Stimulated activated CD8-positive, alpha-beta memory T cell treated with anti-CD3 and anti-CD28 coated beads, Interleukin-15, amount 100 ng/mL, for 4 hours (primary cell): ENCODE data around the gene FBXL17.
"Not testable (repeated sequence)": the region's sequence is repeated elsewhere in the genome, so short reads cannot be mapped to it uniquely, and the experiment has no call there.

ENCODE experiments used
- DNase-seq, 2 donors: peaks; one replicate each; pipeline ENCODE4 v3.0.0-alpha.2; 2020; ENCODE audit warnings: low read depth in 2 of 2

FBXL17 gene

DNA sequence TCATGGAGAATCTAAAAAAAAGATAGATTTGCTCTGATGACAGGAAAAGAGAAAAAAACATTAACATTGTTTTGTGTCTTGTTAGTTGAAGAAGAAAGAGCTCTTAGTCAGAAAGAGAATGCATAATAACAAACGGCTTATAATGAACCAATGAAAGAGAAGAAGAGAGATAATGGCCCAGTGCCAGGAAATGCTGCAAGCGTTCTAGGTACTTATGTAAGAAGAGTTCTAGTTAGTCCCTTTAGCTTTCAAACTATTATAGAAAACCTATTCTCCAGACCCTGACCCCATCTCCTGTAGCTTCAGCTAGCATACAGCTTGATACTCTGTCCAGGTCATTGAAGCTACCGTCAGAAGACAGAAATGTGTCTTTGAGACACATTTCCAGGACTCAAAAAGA, 70.2 kb downstream of the FBXL17 start:
- DNase-seq: no peak

DNA sequence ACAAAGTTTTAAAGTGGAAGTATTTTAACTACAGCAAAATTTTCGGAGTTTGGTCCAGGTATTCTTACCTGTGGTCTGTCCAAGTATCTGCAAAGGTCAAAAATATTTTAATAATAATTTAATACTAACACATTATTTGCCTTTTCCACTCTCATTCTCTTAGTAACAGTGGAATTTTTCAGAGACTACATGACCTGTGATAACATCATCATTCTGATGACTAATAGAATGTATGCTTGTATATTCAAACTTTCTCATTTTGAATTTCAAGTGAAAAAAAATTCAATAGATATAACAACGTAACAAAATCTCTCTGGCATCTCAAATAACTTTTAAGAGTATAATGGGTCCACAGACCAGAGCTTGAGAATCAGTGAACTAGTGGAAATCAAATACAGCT, 78.3 kb downstream of the FBXL17 start:
- DNase-seq: no peak

DNA sequence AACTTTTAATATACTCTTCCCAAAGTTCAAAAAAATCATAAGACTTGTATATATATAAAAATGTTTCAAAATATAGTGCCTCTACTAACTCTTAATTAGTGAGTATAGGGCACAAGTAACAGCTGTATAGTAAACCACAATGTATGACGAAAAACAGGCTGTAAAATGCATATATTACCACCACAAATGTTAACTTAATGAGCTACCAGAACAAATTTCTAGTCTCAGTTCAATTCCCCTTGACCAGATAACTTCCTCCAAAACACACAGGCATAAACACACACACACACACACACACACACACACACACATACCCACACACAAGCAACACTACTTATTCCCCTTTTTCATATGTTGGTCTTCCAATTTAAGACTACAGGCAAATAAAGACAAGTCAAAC, 78.8 kb downstream of the FBXL17 start:
- DNase-seq: no peak

DNA sequence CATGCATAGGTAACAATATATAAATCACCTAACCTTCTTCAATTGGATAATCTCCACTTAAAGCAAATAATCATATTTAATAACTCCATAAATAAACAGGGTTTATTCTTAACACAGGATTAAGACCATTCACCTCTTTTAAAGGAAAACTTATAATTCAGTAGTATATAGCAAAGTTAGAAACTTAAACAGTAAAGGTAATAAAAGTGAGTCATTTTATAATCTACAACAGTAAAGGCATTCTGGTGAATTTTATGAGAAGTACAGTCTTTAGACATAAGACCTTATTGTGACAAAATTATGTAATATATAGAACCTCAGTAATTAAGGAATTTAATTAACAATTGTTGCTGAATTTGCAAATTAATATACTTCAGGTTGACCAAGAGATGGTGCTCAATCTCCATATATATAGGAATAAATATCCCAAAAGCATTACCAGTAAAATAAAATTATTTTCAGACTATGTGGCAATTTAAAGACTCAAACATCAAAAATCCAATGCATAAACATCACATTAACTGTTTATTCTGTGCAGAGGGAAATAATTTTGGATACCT, 84.8 kb downstream of the FBXL17 start:
- DNase-seq: no peak

DNA sequence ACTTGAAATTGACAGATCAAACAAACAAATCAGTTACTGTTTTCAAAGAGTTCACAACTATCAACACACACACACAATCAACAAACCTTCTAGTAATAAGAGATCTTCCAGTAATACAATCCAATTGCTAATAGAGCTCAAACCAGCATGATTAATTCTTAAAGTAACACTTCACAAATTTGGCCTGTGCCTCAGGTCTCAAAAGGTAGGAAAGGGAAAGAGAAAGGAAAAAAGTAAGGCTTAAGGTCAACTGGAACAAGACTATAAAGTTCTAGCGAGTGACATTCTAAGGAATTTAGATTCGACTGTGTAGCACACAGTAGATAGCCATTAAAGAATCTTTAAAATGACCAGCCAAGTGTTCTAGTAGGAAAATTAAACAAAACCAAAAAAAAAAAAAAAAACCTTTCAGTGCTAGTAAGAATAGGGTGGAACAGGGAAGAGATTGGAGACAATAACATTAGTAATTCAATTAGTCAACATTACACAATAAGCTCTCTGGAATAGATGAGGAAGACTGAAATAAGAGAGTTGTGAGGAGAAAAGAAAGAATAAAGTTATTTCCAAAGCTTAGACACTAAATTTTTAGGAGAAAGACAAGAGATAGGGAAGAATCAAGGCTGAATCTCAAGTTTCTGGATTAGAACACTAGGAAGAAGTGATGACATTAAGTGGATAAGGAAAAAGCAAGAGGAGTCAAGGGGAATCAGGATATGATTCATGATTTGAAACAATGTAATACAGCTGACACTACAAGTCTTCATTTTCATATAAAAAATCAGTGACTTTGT, 86.1 kb downstream of the FBXL17 start:
- DNase-seq: no peak

DNA sequence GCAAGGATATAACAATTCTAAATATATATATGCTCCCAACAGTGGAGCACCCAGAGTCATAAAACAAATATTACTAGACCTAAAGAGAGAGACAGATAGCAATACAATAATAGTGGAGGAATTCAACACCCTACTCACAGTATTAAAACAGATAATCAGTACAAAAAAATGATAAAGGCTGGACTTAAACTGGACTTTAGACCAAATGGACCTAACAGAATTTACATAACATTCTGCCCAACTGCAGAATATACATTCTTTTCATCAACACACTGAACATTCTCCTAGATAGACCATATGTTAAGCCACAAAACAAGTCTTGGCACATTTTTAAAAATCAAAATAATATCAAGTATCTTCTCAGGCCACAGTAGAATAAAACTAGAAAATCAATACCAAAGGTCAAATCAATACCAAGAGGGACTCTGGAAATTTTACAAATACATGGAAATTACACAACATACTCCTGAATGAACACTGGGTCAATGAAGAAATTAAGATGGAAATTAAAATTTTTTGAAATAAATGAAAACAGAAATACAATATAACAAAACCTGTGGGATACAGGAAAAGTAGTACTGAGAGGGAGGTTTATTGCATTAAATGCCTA, 100.8 kb downstream of the FBXL17 start:
- DNase-seq: no peak

DNA sequence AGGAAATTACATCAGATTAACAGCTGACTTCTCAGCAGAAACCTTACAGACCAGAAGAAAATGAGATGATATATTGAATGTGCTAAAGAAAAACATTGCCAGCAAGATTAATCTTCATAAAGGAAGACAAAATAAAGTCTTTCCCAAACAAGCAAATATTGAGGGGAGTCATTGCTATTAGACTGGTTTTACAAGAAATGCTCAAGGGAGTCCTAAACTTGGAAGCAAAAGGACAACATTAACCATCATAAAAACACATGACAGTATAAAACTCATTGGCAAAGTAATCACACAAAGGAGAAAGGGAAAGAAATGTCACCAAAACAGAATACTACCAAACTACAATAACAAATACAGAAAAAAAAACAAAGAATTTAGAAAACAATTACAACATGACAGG, 101.7 kb downstream of the FBXL17 start:
- DNase-seq: no peak

DNA sequence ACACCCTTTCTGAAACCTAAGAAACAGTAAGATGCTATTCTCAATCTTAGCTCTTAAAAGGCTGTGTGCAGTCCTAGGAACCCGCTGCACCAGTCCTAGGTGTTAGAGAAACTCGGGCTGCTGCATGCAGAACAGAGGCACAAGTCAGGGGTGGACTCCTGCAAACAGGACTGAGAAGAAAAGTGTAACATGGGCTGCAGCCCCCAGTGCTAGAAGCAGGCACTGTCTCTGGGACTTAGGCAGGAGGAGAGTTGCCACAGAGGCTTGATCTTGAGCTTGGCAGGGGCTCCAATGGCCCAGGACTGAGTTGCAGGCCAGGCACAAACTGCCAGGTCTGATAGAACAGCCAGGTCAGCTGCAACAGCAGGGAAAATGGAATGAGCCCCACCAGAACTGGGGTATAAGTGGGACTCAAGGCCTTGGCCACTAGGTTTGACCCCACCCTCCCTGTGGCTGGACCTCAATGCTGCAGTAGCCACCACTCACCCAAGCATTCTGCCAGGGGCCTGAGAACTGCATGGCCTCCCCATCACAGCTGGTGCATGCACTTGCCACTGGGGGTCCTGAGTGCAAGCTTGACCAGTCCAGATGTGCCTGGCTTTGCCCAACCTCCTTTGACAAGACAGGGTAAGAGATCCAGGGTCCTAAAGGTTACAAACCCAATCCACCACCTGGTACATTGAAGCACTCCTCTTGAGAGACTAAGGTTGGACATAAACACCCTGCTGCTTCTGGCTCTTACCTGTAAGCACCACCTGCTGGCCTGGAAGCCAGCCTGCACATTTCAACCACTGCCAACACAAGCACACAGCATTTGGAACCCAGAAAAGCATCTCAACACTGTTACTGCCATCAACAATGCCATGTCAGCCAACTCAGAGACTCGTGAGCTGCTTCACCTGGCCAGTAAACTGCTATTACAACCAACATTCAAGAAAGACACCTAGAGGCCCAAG, 103.3 kb downstream of the FBXL17 start:
- DNase-seq: no peak

DNA sequence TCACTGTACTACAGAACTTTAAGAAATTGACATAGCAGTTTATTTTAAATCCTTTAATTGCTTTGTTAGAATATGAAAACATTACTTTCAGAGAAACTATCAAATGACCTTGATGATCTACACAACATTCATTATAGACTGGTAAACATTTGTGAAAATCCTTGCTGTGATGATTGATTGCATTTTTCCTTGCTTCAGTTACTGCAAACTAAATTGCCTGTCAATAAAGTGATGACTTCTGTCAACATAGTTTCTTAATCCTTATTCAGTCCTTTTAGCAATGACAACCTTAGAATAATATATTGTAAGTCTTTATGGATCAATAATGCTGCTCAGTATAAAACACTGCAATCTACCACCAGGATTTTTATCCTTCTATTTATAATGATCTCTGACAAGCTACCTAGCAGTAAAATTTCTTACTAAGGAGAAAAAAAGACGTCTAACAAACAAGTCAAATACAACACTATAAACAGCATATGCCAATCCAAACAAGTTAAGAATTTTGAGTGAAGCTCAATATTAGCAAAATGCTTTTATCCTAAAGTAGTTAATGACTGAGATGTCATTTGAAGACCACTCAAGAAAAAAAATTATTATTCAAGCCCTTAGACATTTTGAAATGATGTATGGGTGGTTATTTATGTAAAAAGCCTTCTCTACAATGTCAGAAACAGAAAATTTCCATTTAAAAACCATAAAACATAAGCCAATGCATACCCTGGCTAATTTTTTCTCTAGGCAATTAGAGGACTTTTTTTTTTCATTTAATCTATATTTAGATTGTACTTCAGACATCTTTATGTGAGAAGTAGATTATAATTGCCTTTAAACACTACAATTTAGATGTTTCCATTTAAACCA, 105.5 kb downstream of the FBXL17 start:
- no peak for DNase-seq

DNA sequence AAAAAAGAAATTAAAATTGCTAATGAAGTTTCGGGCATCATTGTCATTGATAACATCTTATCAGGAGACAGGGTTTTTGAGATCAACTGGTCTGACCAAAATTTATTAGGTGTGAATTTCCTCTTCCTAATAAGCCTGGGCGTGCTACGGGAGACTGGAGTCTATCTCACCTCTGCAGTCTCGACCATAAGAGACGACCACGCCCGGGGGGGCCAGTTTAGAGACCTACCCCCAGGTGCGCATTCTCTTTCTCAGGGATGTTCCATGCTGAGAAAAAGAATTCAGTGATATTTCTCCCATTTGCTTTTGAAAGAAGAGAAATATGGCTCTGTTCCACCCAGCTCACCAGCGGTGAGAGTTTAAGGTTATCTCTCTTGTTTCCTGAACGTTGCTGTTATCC, 107.8 kb downstream of the FBXL17 start:
- DNase-seq: not testable (repeated sequence)

DNA sequence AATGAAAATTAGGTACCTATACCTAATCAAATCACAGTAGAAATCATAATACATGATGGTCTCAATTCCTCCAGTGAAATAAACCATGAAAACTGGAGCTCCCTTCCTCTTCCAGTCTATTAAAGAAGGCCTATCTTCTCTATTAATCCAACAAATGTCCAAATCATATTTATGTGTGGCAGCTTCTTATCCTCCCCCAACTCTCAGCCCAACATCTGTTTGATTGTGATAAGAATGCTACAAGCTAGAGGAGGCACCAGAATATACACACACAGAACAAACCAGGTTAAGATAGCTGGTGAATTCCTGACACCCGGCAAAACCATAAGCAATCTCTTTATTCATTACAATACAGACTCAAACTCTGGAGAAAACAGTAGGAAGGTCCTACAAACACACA, 110.8 kb downstream of the FBXL17 start:
- no peak for DNase-seq

DNA sequence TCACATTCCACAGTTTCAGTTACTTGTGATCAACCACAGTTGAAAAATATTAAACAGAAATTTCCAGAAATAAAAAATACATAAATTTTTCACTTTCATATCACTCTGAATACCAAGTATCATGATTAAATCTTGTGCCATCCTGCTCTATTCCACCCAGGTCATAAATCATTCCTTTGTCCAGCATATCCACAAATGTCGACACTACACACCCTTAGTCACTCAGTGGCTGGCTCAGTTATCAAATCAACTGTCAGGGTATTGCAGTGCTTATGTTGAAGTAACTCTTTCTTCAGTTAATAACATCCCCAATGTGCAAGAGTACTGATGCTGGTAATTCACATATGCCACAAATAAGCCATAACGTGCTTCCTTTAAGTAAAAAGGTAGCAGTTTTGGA, 115.7 kb downstream of the FBXL17 start:
- no peak for DNase-seq

DNA sequence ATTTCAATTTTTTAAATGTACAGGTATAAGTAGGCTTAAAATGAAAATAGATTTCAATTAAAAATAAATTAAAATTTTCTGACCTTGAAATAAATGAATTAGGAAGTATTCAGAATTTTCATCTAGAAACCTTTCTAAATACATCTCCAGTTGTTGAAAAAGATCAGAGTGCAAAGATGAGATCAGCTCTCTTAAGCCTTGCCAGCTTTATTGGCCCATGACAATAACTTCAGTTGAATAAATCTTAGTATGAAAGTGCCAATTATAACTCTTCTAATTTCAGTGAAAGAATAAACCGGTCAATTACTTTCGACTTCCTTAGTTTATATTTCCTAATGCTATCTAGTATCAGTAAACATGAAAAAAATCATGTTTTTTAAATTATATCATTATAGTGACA, 117.4 kb downstream of the FBXL17 start:
- DNase-seq: no peak

DNA sequence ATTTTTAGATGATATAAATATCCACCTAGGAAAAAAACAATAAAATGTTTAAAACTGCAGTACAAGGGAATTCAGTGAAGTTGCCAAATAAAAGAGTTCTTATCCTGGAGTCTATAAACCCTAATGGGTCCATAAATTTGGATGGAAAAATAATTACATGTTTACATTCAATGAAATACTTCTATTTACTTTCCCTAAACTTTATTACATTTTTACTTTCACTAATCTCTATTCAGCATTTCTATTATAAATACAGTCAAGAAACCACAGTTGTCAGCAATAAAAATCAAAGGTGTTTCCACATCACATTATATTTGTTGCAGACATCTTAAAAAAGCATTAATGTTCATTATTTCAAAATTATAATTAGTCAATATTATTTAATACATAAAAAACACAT, 118.6 kb downstream of the FBXL17 start:
- no peak for DNase-seq

DNA sequence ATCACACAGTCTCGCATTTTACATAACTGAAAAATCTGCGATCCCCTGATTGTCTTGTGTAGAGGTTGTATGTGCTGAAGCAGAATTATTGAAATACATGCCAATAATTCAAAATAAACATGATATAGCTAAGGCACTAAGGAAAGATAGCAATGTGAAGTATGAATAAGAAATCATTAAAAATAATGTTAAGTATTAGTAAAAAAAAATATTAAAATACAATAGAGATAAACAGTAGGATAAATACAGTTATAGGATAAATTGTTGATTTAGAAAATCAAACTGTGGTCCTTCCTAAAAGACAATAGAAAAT, 121.1 kb downstream of the FBXL17 start:
- no peak for DNase-seq

DNA sequence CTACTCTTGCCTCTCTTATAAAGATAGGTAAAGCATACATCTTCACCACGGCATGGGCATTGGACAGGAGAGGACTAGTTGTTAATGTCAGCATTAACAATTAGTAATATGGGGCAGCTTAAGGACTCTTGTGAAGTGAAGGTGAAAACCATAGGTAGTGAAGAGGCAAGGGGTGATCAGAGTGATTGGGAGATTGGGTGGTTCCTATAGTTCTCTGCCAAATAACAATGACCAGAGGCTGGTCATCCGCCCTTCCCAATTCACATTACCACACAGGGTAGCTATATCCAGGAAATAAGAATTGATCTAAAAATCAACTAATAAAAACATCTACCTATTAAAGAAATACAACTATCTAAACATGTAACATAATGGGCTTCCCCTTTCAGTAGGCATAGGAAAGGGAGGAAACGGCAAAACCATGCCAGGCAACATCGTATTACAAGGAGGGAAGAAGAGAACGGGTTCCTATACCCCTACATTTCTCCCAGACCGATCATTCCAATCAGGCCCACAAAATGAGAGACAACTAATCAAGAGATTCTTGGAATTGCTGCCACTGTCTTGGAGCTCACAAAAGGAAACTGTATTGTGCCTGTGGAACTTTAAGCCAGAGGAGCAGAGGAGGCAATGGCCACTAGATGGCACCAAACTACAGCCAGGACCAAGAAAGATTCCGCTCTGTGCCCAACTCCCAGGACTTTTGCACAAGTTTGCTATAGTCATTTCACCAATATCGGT, 121.6 kb downstream of the FBXL17 start:
- peak in 1 of 2 donors; percentile 22 for DNase-seq

DNA sequence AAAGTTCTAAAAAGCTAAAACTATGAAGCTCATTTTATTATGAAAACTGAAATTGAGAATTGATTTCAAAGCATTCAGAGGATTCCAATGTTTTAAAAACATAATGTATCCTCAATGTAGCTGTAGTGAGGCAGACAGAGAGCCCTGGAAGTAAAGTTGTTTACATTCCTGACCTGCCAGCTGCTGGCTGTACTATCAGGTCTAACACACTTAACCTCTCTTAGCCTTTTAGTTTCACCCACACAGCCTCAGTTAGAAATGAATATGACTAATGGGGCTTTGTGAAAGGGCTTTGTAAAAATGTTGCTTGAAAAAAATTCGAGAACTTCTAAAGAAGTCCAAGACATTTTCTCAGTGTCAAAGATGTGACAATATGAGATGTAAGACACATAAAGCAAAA, 122.6 kb downstream of the FBXL17 start:
- DNase-seq: no peak

DNA sequence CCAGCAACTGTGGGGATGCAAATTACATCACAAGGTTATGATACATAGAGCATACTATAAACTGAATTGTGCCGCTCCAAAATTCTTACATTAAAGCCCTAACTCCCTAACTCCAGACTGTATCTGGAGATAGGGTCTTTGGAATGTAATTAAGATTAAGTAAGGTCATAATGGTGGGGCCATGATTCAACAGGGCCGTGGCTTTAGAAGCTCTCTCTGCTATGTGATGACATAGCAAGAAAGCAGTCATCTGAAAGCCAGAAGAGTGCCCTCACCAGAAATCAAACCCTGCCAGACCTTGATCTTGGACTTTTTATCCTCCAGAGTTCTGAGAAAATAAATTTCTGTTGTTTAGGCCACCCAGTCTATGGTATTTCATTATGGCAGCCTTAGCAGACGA, 123.9 kb downstream of the FBXL17 start:
- no peak for DNase-seq

DNA sequence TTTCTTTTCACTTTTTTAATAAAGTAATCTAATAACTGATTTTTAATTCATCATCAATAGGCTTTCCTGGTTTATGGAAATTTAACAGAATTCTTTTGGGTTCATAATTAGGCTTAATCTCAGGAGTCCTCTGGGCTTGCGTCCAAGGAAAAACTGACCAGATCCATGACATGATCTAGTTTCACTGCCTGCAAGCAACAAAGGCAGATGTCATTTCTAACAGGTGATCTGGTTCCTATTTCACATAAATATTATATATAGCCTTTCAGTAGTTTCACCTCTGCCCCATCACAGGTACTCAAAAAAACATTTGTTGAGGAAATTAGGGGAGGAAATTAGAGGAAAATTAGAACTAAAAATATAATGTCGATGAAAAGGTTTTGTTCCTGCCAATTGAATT, 126.4 kb downstream of the FBXL17 start:
- no peak for DNase-seq

DNA sequence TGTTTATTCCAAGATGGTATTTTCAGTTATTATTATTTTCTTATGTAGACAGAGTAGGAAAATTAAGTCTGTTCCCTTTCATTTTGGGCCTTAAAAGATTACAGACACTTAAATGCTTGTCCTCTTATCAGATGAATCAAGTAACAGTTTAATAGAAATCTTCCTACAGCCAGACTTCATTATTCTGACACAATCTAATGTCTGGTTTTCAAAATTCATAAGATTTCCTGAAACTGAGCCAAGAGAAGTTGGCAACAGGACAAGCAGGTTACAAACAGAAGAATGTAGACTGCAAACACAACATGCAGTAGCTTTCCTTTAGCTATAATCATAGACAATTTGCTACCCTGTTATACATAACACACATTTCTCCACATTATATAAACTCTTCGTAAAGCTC, 130.5 kb downstream of the FBXL17 start:
- DNase-seq: no peak
